Mononuclear cell (primary cell): ENCODE data around the gene TMEM132A. TPM values are rescaled to one million over a fixed set of nuclear protein-coding genes. Genes with fewer than 3 reads are reported as not detected.
"Not testable (repeated sequence)": the region's sequence is repeated elsewhere in the genome, so short reads cannot be mapped to it uniquely, and the experiment has no call there.

Experiments
- H3K27me3 ChIP-seq: 2 replicates; pipeline ENCODE4 v1.6.0; 2011; ENCODE audit warnings: low read length, control low read depth; ENCODE audit not compliant: insufficient read depth
- H3K4me1 ChIP-seq: 2 replicates; pipeline ENCODE4 v1.5.1; 2011; ENCODE audit warnings: mild to moderate bottlenecking, low read length, control low read depth; ENCODE audit not compliant: insufficient read depth
- H3K4me3 ChIP-seq: 2 replicates; pipeline ENCODE4 v1.5.1; 2011; ENCODE audit warnings: mild to moderate bottlenecking, low read length, moderate library complexity
- H3K9me3 ChIP-seq: 2 replicates; pipeline ENCODE4 v1.5.1; 2011; ENCODE audit warnings: low read depth, mild to moderate bottlenecking, control low read depth, low read length
- total RNA-seq: library from RNA; depleted of rRNA; stranded (reverse); fragments of >200 nt; gene quantifications from one replicate; pipeline ENCODE4 v1.2.3, GENCODE V29; 2012

TMEM132A gene
- total RNA-seq, 1 donor, result 0.42 TPM

GRCh38 chr11:60970369-60970774 is 46.1 kb downstream of the TMEM132A start:
- Histone ChIP-seq H3K9me3 (no peaks in the 10 kb centered on the region), H3K4me3 (no peak overlapping the region), H3K27me3 (no peaks in the 10 kb centered on the region), H3K4me1 (peaks cover 23% of the 10 kb centered on the region)

- no peaks in the 10 kb centered on the region for H3K27me3 ChIP-seq
- no peaks in the 10 kb centered on the region for H3K9me3 ChIP-seq
- peaks cover 23% of the 10 kb centered on the region for H3K4me1 ChIP-seq
- no peak overlapping the region for H3K4me3 ChIP-seq
Observed at GRCh38 chr11:60970890-60971289, 46.6 kb downstream of the TMEM132A start.

GRCh38 chr11:60971520-60971919 is 47.3 kb downstream of the TMEM132A start, which contains the start of gene CD6:
CD6 (plus strand) TSS chr11:60971680; CDS start chr11:60971866, 186 bp downstream.
- peak within 1 kb of the TSS; percentile 68 for H3K4me3 ChIP-seq
- H3K4me1 ChIP-seq, result peaks cover 24% of the 10 kb centered on the region
- no peaks in the 10 kb centered on the region for H3K27me3 ChIP-seq
- no peaks in the 10 kb centered on the region for H3K9me3 ChIP-seq

DNA sequence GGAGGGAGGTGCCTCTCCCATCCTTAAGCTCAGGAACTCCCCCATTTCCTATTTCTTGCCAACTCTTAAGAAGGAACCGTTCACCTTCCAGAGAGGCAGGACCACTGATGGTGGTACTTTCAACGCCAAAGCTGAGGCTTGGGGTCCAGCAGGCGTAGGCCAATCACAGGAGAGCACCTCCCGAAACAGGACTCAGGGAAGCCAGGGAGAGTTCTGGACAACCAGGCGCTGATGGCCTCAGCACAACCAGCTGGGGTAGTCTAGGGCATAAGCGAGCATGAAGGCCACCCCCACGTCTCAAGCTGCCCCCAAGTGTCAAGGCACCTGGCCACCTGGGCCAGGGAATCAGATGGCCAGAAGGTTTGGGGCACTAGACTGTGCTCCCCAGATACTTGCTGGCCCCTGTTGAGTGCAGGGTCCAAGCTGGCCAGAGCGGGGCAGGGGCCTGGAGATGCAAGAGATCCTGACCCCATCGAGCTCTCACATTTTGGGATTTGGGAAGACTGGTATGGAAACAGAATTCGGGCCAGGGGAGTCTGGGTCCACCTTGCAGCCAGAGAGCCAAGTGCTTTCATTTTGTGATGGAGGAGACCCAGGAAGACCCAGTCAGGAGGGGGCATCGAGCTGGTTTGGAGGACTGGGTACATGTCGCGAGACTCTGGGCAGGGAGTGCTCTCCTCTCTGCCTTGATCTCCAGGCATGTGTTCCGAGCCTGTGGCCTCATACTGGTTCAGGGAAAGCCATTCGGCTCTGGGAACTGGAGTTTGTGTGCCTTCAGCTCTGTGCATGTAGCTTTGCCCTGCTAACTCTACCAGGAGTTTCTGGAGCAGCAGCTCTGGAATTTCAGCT is 48.1 kb downstream of the TMEM132A start:
- Histone ChIP-seq H3K4me3 (peak overlapping the region; percentile 68), H3K4me1 (peaks cover 33% of the 10 kb centered on the region), H3K9me3 (no peaks in the 10 kb centered on the region)

DNA sequence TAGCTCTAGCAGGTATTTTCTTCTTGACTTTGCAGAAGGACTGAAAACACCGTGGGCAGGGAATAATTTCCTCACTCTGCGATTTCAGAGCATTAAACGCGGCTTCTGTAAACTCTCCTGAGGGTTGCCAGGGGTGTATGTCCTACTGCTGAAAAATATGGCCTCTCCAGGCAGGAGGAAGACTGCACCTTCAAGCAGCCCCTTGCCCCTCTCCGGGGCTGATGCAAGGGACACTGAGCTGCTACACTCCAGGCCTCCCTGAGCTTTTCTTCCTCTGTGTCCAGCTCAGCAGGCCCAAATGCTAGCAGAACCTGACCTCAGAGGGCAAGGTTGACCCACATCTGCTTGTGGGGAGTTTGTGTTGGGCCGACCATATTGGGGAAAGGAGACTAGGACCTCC is 49.4 kb downstream of the TMEM132A start:
- Histone ChIP-seq H3K4me3 (peak overlapping the region; percentile 68), H3K4me1 (peaks cover 44% of the 10 kb centered on the region), H3K27me3 (no peaks in the 10 kb centered on the region), H3K9me3 (no peaks in the 10 kb centered on the region)

More for the DNA sequence above, 48.1 kb downstream of the TMEM132A start:
- no peaks in the 10 kb centered on the region for H3K27me3 ChIP-seq

DNA sequence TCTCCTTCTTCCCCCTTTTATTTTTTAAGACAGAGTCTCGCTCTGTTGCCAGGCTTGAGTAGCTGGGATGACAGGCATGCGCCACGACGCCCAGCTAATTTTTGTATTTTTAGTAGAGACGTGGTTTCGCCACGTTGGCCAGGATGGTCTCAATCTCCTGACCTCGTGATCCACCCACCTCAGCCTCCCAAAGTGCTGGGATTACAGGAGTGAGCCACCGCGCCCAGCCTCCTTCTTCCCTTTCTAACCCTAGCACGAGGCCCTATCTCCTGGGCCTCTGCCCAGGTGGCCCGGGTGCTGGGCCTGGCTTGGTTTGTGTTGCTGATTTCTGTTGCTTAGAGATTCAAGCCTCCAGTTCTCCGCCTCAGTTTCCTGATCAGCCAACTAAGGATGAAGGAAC is 50.1 kb downstream of the TMEM132A start:
- not testable (repeated sequence) for H3K27me3 ChIP-seq, H3K9me3 ChIP-seq
- Histone ChIP-seq H3K4me1 (peaks cover 50% of the 10 kb centered on the region), H3K4me3 (peak overlapping the region; percentile 68)

GRCh38 chr11:60974726-60975125 is 50.5 kb downstream of the TMEM132A start:
- H3K9me3 ChIP-seq, result no peaks in the 10 kb centered on the region
- H3K4me3 ChIP-seq, result peak overlapping the region; percentile 68
- H3K4me1 ChIP-seq, result peaks cover 54% of the 10 kb centered on the region

DNA sequence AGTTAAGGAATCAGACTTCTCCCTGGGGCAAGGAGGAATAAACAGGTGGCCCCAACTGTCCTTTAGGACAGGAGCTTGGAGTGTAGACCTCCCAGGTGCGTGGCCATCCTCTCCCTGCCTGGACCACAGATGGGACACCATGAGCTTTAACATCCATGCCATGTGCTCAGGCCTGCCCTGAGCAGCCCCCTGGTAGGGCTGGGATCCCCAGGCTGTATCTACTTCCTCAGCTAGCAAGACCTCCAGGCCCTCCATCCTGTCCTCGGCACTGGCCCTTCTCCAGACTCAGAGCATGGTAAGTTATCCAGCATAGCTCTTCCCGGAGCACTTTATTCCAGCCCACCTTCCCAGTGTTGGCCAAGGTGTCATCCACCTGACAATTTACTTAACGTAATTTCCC is 53.0 kb downstream of the TMEM132A start:
- H3K4me1 ChIP-seq, result peaks cover 55% of the 10 kb centered on the region
- no peak overlapping the region for H3K4me3 ChIP-seq
- no peaks in the 10 kb centered on the region for H3K9me3 ChIP-seq
- H3K27me3 ChIP-seq, result no peaks in the 10 kb centered on the region

More at GRCh38 chr11:60974726-60975125, 50.5 kb downstream of the TMEM132A start:
- H3K27me3 ChIP-seq, result no peaks in the 10 kb centered on the region

- Histone ChIP-seq H3K4me3 (no peak overlapping the region), H3K9me3 (no peaks in the 10 kb centered on the region), H3K27me3 (no peaks in the 10 kb centered on the region), H3K4me1 (peaks cover 61% of the 10 kb centered on the region)
Observed at GRCh38 chr11:60977836-60978235, 53.6 kb downstream of the TMEM132A start.

DNA sequence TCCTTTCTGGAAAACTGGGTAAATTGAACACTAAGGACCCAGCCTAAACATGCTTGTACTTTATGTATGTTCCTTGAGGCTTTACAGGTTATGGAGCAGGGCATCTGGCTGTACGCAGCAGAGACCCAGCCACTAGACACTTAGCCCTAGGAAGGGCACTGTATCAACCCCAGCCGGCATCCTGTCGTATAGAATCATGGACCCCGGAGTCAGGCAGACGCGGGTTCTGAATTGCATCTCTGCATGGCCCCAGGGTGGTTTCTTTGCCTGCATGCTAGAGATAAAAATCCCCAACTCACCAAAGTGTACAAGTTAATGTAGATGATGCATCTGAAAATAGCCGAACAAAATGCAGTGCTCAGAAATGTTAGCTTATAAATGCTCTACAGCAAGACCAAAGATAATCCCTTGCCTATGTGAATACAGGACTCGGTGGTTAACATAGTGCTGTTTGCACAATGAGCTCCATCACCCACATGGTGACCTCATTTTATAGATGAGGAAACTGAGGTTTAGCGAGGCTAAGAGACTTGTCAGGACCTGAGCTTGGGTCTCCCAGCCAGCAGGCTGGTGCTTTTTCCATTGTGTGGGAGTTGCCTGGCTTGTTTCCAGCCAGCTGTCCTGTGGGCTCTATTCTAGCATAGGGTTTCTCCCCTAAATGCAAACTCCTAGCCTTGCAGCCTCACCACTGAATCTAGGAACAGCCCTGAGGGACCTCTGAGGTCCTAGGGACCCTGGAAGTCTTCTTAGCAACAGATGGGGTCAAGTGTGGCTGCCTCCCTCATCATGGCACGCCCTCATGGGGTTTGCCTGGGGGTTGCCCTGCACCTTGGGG is 54.5 kb downstream of the TMEM132A start:
- Histone ChIP-seq H3K9me3 (no peaks in the 10 kb centered on the region), H3K4me3 (no peak overlapping the region), H3K4me1 (peaks cover 61% of the 10 kb centered on the region), H3K27me3 (no peaks in the 10 kb centered on the region)

DNA sequence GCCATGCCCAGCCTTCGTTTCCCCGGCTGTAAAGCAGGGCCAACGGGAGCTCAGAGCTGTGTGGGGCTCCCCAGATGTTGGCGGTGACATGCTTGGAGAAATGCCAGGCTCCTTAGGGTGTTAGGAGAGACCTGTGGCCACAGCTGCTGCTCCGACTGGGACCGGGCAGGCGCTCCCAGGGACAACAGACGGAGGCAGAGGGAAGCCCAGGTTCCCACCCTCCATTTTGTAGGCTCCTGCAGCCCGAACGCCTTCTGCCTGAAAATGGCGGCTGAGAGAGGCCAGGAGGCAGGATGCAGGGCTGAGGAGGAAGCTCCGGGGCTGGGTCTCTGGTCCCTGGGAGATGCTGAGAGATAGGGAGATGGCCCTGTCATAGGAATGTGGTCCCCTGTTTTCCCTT is 57.3 kb downstream of the TMEM132A start:
- Histone ChIP-seq H3K4me1 (peaks cover 73% of the 10 kb centered on the region), H3K9me3 (no peaks in the 10 kb centered on the region), H3K4me3 (no peak overlapping the region), H3K27me3 (no peaks in the 10 kb centered on the region)

GRCh38 chr11:60982184-60982583 is 57.9 kb downstream of the TMEM132A start:
- no peaks in the 10 kb centered on the region for H3K27me3 ChIP-seq
- no peak overlapping the region for H3K4me3 ChIP-seq
- H3K4me1 ChIP-seq, result peaks cover 73% of the 10 kb centered on the region
- H3K9me3 ChIP-seq, result no peaks in the 10 kb centered on the region

- Histone ChIP-seq H3K4me1 (peaks cover 75% of the 10 kb centered on the region), H3K9me3 (no peaks in the 10 kb centered on the region), H3K4me3 (no peak overlapping the region), H3K27me3 (no peaks in the 10 kb centered on the region)
Observed at GRCh38 chr11:60984149-60984548, 59.9 kb downstream of the TMEM132A start.

DNA sequence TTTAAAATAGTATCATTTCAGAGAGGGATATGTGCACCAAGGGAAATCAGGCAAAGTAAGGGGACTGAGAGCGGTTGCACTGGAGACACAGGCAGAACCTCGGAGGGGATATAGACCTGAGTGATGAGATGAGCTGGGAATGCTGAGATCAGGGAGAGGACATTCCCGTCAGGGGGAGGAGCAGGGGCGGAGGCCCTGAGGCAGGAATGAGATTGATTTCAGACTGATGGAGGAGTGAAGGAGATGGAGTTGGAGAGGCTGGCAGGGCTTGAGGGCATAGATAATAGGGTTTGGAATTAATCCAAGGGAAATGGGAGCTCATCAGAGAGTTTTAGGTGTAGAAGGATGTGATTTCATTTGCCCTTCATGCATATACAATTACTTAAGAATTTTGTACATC is 60.4 kb downstream of the TMEM132A start:
- no peaks in the 10 kb centered on the region for H3K9me3 ChIP-seq
- H3K27me3 ChIP-seq, result no peaks in the 10 kb centered on the region
- peaks cover 75% of the 10 kb centered on the region for H3K4me1 ChIP-seq
- no peak overlapping the region for H3K4me3 ChIP-seq

DNA sequence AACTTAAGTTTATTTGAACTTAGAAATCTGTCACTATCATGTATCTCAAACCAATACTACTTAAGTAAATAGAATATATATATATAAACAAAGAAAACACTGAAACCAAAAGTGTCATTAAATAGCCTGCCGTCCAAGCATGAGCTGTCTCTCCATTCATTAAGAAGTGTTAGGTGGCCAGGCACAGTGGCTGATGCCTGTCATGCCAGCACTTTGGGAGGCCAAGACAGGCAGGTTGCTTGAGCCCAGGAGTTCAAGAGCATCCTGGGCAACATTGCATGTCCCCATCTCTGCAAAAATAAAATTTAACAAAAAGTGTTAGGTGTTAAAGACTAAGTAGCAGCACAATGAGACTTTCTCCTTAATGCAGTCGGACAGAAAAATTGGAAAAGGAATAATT is 61.2 kb downstream of the TMEM132A start:
- H3K9me3 ChIP-seq, result no peaks in the 10 kb centered on the region
- no peak overlapping the region for H3K4me3 ChIP-seq
- no peaks in the 10 kb centered on the region for H3K27me3 ChIP-seq
- H3K4me1 ChIP-seq, result peaks cover 67% of the 10 kb centered on the region
